Neural cell (in vitro differentiated cells): ENCODE measurements around the gene MARCHF11. TPM values are rescaled to one million over a fixed set of nuclear protein-coding genes. Genes with fewer than 3 reads are reported as not detected.

Experiments
- H2AFZ ChIP-seq: fragments of 200-600, 300-800 bp; sonication (generic), shearing (Covaris generic); 2 replicates; pipeline ENCODE4 v1.6.0; 2014; ENCODE audit warnings: low read depth, mild to moderate bottlenecking, antibody characterized with exemption, low read length, moderate library complexity
- H3F3A ChIP-seq: fragments of 200-600 bp; shearing (Covaris generic); 2 replicates; pipeline ENCODE4 v1.6.1; 2016; ENCODE audit warnings: mild to moderate bottlenecking, moderate library complexity, mixed read lengths, antibody characterized with exemption, low read length; ENCODE audit not compliant: insufficient read depth, poor library complexity, severe bottlenecking
- H3K27ac ChIP-seq: fragments of 200-600, 300-800 bp; sonication (generic), shearing (Covaris generic); 2 replicates; pipeline ENCODE4 v1.5.1; 2014; ENCODE audit warnings: mild to moderate bottlenecking, low read length, moderate library complexity
- H3K27me3 ChIP-seq: fragments of 300-800, 200-600 bp; sonication (generic), shearing (Covaris generic); 2 replicates; pipeline ENCODE4 v1.6.0; 2014; ENCODE audit warnings: mild to moderate bottlenecking, low read depth, low read length, moderate library complexity; ENCODE audit not compliant: insufficient read depth
- H3K36me3 ChIP-seq: fragments of 300-800, 200-600 bp; sonication (generic), shearing (Covaris generic); 2 replicates; pipeline ENCODE4 v1.5.1; 2014; ENCODE audit warnings: mild to moderate bottlenecking, antibody characterized with exemption, low read length, moderate library complexity; ENCODE audit not compliant: insufficient read depth
- H3K4me2 ChIP-seq: fragments of 300-800, 200-600 bp; sonication (generic), shearing (Covaris generic); 2 replicates; pipeline ENCODE4 v1.6.0; 2014; ENCODE audit warnings: mild to moderate bottlenecking, low read length
- H3K4me3 ChIP-seq: fragments of 300-800, 200-600 bp; sonication (generic), shearing (Covaris generic); 2 replicates; pipeline ENCODE4 v1.5.1; 2014; ENCODE audit warnings: mild to moderate bottlenecking, low read length, moderate library complexity
- H3K79me2 ChIP-seq: fragments of 200-600 bp; shearing (Covaris generic); replicated peaks from 2 replicates; pipeline ENCODE4 v1.6.0; 2014; ENCODE audit warnings: mild to moderate bottlenecking, low read length, moderate library complexity; ENCODE audit not compliant: insufficient read depth
- H3K9ac ChIP-seq: fragments of 300-800, 200-600 bp; sonication (generic), shearing (Covaris generic); 2 replicates; pipeline ENCODE4 v1.6.1; 2016; ENCODE audit warnings: mild to moderate bottlenecking, low read length, mixed read lengths
- H3K9me2 ChIP-seq: fragments of 200-600 bp; shearing (Covaris generic); 2 replicates; pipeline ENCODE4 v1.6.1; 2016; ENCODE audit warnings: mild to moderate bottlenecking, low read length, mixed read lengths; ENCODE audit not compliant: insufficient read depth
- H3K9me3 ChIP-seq: fragments of 200-600, 300-800 bp; sonication (generic), shearing (Covaris generic); 2 replicates; pipeline ENCODE4 v1.6.1; 2016; ENCODE audit warnings: mild to moderate bottlenecking, mixed run types, low read length, moderate library complexity, mixed read lengths
- H4K20me1 ChIP-seq: fragments of 200-600 bp; shearing (Covaris generic); 2 replicates; pipeline ENCODE4 v1.6.1; 2016; ENCODE audit warnings: mild to moderate bottlenecking, mixed run types; ENCODE audit not compliant: insufficient read depth
- EP300 ChIP-seq: fragments of 450-650 bp; conservative IDR thresholded peaks from 2 replicates; pipeline ENCODE4 v1.6.1; 2014; ENCODE audit warnings: antibody characterized with exemption, mild to moderate bottlenecking, moderate library complexity; ENCODE audit not compliant: poor library complexity, severe bottlenecking
- EZH2 ChIP-seq: fragments of 200-600, 300-800 bp; shearing (Covaris generic), sonication (generic); IDR thresholded peaks from 2 replicates; pipeline ENCODE4 v1.6.1; 2014; ENCODE audit warnings: antibody characterized with exemption, low read length, borderline replicate concordance, mild to moderate bottlenecking; ENCODE audit not compliant: insufficient read depth, poor library complexity, severe bottlenecking
- MXI1 ChIP-seq: fragments of 450-650 bp; conservative IDR thresholded peaks from 2 replicates; pipeline ENCODE4 v1.6.1; 2014; ENCODE audit warnings: antibody characterized with exemption, mild to moderate bottlenecking; ENCODE audit not compliant: poor library complexity, severe bottlenecking
- POLR2AphosphoS5 ChIP-seq: IDR thresholded peaks from 2 replicates; pipeline ENCODE4 v1.6.1; 2012
- RAD21 ChIP-seq: fragments of 450-650 bp; conservative IDR thresholded peaks from 2 replicates; pipeline ENCODE4 v1.6.1; 2014; ENCODE audit warnings: antibody characterized with exemption, mild to moderate bottlenecking, moderate library complexity
- SMC3 ChIP-seq: fragments of 450-650 bp; conservative IDR thresholded peaks from 2 replicates; pipeline ENCODE4 v1.6.1; 2014; ENCODE audit warnings: antibody characterized with exemption, mild to moderate bottlenecking, moderate library complexity; ENCODE audit not compliant: poor library complexity
- TAF1 ChIP-seq: IDR thresholded peaks from 2 replicates; pipeline ENCODE4 v1.6.1; 2012; ENCODE audit warnings: low read depth
- polyA plus RNA-seq: library from polyadenylated mRNA; depleted of rRNA; stranded (reverse); fragments of >200 nt; gene quantifications from 2 replicates; pipeline ENCODE4 v1.2.3, GENCODE V29; 2014
- TF ChIP-seq, protein P1 (sequence below): fragments of 450-650 bp; IDR thresholded peaks from 2 replicates; pipeline ENCODE4 v1.5.1; 2014; ENCODE audit warnings: antibody characterized with exemption, mild to moderate bottlenecking, moderate library complexity; ENCODE audit not compliant: poor library complexity, severe bottlenecking
- TF ChIP-seq, protein P2 (sequence below): IDR thresholded peaks from 2 replicates; pipeline ENCODE4 v1.6.1; 2012; ENCODE audit warnings: borderline replicate concordance

The MARCHF11 gene
- polyA plus RNA-seq, 1 donor from 2014 or later = 6.1 TPM

DNA sequence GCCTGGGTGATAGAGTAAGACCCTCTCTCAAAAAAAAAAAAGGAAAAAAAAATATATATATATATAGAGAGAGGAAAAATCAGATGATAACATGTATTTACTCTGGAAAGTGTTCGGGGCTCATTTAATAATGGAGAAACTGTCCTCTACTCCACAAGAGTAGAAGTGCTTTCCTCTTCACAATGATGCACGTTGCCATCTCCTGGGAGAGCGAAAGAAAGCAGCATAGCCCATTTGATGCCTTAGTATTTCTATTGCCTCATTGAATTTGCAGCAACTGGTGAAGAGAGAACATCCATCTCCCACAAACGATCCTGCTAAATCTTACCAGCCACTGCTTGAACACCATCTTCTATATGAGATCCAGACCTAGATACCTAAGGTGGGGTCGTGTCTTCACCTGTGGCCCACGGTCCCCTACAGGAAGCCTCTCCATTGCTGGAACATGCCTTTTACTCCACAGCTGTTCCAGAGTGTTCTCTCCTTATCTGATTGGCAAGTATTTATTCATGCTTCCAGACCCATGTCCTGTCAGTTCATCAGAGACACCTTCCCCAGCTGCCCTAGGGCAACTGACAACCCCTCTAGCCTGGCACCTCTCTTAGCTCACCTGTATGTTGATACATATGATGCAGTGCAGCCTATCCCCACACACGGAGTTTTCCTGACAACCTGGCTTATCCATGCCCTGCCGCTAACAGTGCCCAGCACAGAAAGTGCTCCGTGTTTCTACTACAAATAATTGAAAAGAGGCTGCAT lies 115.3 kb downstream of the MARCHF11 start:
- H3K4me2 ChIP-seq = no peak overlapping the region
- no peaks in the 10 kb centered on the region for H3K27me3 ChIP-seq
- no peak overlapping the region for H3K9ac ChIP-seq
- H3K9me2 ChIP-seq = no peaks in the 10 kb centered on the region
- no peak overlapping the region for H2AFZ ChIP-seq
- H3K79me2 ChIP-seq = no peaks in the 10 kb centered on the region
- H3K4me3 ChIP-seq = no peak overlapping the region
- no peaks in the 10 kb centered on the region for H4K20me1 ChIP-seq
- TF ChIP-seq, protein P1, sequence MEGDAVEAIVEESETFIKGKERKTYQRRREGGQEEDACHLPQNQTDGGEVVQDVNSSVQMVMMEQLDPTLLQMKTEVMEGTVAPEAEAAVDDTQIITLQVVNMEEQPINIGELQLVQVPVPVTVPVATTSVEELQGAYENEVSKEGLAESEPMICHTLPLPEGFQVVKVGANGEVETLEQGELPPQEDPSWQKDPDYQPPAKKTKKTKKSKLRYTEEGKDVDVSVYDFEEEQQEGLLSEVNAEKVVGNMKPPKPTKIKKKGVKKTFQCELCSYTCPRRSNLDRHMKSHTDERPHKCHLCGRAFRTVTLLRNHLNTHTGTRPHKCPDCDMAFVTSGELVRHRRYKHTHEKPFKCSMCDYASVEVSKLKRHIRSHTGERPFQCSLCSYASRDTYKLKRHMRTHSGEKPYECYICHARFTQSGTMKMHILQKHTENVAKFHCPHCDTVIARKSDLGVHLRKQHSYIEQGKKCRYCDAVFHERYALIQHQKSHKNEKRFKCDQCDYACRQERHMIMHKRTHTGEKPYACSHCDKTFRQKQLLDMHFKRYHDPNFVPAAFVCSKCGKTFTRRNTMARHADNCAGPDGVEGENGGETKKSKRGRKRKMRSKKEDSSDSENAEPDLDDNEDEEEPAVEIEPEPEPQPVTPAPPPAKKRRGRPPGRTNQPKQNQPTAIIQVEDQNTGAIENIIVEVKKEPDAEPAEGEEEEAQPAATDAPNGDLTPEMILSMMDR = no peak
- no peak for TF ChIP-seq EP300
- TF ChIP-seq, protein P2, sequence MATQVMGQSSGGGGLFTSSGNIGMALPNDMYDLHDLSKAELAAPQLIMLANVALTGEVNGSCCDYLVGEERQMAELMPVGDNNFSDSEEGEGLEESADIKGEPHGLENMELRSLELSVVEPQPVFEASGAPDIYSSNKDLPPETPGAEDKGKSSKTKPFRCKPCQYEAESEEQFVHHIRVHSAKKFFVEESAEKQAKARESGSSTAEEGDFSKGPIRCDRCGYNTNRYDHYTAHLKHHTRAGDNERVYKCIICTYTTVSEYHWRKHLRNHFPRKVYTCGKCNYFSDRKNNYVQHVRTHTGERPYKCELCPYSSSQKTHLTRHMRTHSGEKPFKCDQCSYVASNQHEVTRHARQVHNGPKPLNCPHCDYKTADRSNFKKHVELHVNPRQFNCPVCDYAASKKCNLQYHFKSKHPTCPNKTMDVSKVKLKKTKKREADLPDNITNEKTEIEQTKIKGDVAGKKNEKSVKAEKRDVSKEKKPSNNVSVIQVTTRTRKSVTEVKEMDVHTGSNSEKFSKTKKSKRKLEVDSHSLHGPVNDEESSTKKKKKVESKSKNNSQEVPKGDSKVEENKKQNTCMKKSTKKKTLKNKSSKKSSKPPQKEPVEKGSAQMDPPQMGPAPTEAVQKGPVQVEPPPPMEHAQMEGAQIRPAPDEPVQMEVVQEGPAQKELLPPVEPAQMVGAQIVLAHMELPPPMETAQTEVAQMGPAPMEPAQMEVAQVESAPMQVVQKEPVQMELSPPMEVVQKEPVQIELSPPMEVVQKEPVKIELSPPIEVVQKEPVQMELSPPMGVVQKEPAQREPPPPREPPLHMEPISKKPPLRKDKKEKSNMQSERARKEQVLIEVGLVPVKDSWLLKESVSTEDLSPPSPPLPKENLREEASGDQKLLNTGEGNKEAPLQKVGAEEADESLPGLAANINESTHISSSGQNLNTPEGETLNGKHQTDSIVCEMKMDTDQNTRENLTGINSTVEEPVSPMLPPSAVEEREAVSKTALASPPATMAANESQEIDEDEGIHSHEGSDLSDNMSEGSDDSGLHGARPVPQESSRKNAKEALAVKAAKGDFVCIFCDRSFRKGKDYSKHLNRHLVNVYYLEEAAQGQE = no peak
- no peak for TF ChIP-seq MXI1
- no peak for TF ChIP-seq RAD21
- no peak for TF ChIP-seq EZH2
- TF ChIP-seq SMC3 = no peak
- no peak for TF ChIP-seq TAF1
- no peak for TF ChIP-seq POLR2AphosphoS5
- H3F3A ChIP-seq = no peaks in the 10 kb centered on the region
- no peak overlapping the region for H3K27ac ChIP-seq
- no peaks in the 10 kb centered on the region for H3K36me3 ChIP-seq
- no peaks in the 10 kb centered on the region for H3K9me3 ChIP-seq

DNA sequence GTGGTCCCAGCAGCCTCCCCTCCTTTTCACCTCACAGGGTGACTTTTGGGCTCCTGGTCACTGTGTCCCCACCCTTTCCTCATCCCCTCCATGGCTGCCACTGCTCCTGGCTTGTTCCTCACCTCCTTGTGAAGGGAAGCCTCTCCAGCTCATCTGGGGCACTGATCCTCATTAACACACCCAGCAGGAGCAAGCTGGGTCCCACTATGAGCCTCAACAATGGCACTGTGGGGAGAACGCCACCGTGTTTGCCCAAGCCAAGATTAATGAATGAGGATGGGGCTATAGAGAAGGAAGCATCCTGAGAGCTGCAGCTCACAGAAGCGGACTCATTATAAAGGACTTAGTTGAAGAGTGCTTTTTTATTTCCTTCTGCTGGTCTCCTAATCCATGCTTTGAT lies 118.4 kb downstream of the MARCHF11 start:
- Histone ChIP-seq H3F3A (no peaks in the 10 kb centered on the region), H3K4me2 (no peak overlapping the region), H3K9me2 (no peaks in the 10 kb centered on the region), H2AFZ (no peak overlapping the region), H3K36me3 (no peaks in the 10 kb centered on the region), H3K27ac (no peak overlapping the region), H3K27me3 (no peaks in the 10 kb centered on the region), H3K9me3 (no peaks in the 10 kb centered on the region), H3K4me3 (no peak overlapping the region), H3K9ac (no peak overlapping the region), H3K79me2 (no peaks in the 10 kb centered on the region), H4K20me1 (no peaks in the 10 kb centered on the region)
- TF ChIP-seq, protein P2 = no peak
- TF ChIP-seq, protein P1 = no peak
- TF ChIP-seq EZH2 (no peak), TAF1 (no peak), EP300 (no peak), SMC3 (no peak), POLR2AphosphoS5 (no peak), RAD21 (no peak)
